ENCODE data around the gene RPS25. TPM values are rescaled to one million over a fixed set of nuclear protein-coding genes. Genes with fewer than 3 reads are reported as not detected.

The RPS25 gene
- total RNA-seq, 1 experiment from 2014 or later = 1,450 TPM

GRCh38 chr11:119049081-119049480 lies 30.9 kb upstream of the RPS25 start:
- H3K4ac ChIP-seq (ENCODE audit: low read depth, low read length) = no peak overlapping the region
- Mint-ChIP-seq H3K9me3 (no peaks in the 10 kb centered on the region), H3K27ac (no peak overlapping the region; a peak in 1 of 7 replicates), H3K36me3 (ENCODE audit: insufficient read depth in 1 of 3, low read depth in 3 of 3) (peaks cover 76 to 98% (median 87%) of the 10 kb centered on the region in 3 experiments), H3K4me3 (no peak overlapping the region), H3K4me1 (peaks cover 2 to 13% of the 10 kb centered on the region in 2 experiments; a peak in 3 of 4 replicates), H3K27me3 (ENCODE audit: low read depth) (no peaks in the 10 kb centered on the region)
- no peaks in the 10 kb centered on the region for H4K20me1 ChIP-seq (ENCODE audit: control insufficient read depth, insufficient read depth, insufficient read length)
- no peaks in the 10 kb centered on the region for H3K4me1 ChIP-seq (ENCODE audit: insufficient read depth, low read length)
- H3T11ph ChIP-seq (ENCODE audit: low read length) = no peak overlapping the region
- no peak overlapping the region for H2AFZ ChIP-seq (ENCODE audit: low read length)
- H3K56ac ChIP-seq (ENCODE audit: insufficient read length, low read depth, low read length) = no peak overlapping the region
- H2BK20ac ChIP-seq (ENCODE audit: low read depth, low read length, poor library complexity, severe bottlenecking) = no peak overlapping the region
- H3K18ac ChIP-seq (ENCODE audit: insufficient read length, low read depth, low read length) = no peak overlapping the region
- no CpG with 5 or more reads among the region's 7 CpGs for WGBS (ENCODE audit: extremely low coverage, insufficient read length, low lambda C conversion rate)
- H4K91ac ChIP-seq (ENCODE audit: insufficient read length, low read depth, low read length) = no peak overlapping the region
- H3K9me3 ChIP-seq (ENCODE audit: control insufficient read depth, low read depth, low read length) = no peaks in the 10 kb centered on the region
- H2BK15ac ChIP-seq (ENCODE audit: low read depth, low read length) = no peak overlapping the region
- TF ChIP-seq CTCF (conservative IDR thresholded peaks at IDR 0.05) = no peak
- H4K5ac ChIP-seq (ENCODE audit: insufficient read length, low read depth, low read length) = no peak overlapping the region
- H3K79me1 ChIP-seq (ENCODE audit: insufficient read depth, low read depth, low read length, poor library complexity, severe bottlenecking) = no peaks in the 10 kb centered on the region
- no peak overlapping the region for H2AK5ac ChIP-seq (ENCODE audit: insufficient read length, low read length)
- no peaks in the 10 kb centered on the region for H3K27me3 ChIP-seq (ENCODE audit: insufficient read depth, low read length)
- H3K79me2 ChIP-seq (ENCODE audit: insufficient read depth, low read length) = no peaks in the 10 kb centered on the region
- no peaks in the 10 kb centered on the region for H3K23me2 ChIP-seq (ENCODE audit: insufficient read length, low read depth, low read length, poor library complexity, severe bottlenecking)
- no peak overlapping the region for H3K14ac ChIP-seq (ENCODE audit: insufficient read depth, low read length)
- no peak overlapping the region for H3K23ac ChIP-seq (ENCODE audit: insufficient read length, low read depth, low read length)
- DNase-seq = no peak
- no peak overlapping the region for H4K8ac ChIP-seq (replicated peaks; ENCODE audit: insufficient read length, low read depth, low read length)
- no peak overlapping the region for H2BK12ac ChIP-seq (ENCODE audit: insufficient read length, low read depth, low read length)
- no peak overlapping the region for H3K27ac ChIP-seq (ENCODE audit: insufficient read length, low read depth, low read length)
- no peak overlapping the region for H2BK5ac ChIP-seq (ENCODE audit: insufficient read length, low read length)
- H2BK120ac ChIP-seq (ENCODE audit: low read depth, low read length, poor library complexity, severe bottlenecking) = no peak overlapping the region
- no peak overlapping the region for H3K9ac ChIP-seq (ENCODE audit: extremely low read depth, insufficient read length, low read length)
- H3K4me2 ChIP-seq (ENCODE audit: insufficient read depth, insufficient read length, low read length) = no peak overlapping the region
